WERI-Rb-1 (cell line): Measurements from ENCODE around the gene CTPS1.

Experiments
- DNase-seq: peaks from one replicate; pipeline ENCODE4 v3.0.0-alpha.2; 2020
- H3K27ac ChIP-seq: fragments of 250-450 bp; sonication (Bioruptor Pico); 2 replicates; pipeline ENCODE4 v1.5.1; 2020; ENCODE audit warnings: mild to moderate bottlenecking, moderate library complexity
- H3K27me3 ChIP-seq: fragments of 250-450 bp; sonication (Bioruptor Pico); 2 replicates; pipeline ENCODE4 v1.5.1; 2021; ENCODE audit warnings: mild to moderate bottlenecking, low read depth, moderate library complexity; ENCODE audit not compliant: insufficient read depth, severe bottlenecking
- H3K36me3 ChIP-seq: fragments of 250-450 bp; sonication (Bioruptor Pico); 2 replicates; pipeline ENCODE4 v1.5.1; 2020; ENCODE audit warnings: mild to moderate bottlenecking, moderate library complexity
- H3K4me3 ChIP-seq: 2 replicates; pipeline ENCODE4 v1.5.1; 2011; ENCODE audit warnings: low read depth, mild to moderate bottlenecking, control low read depth, low read length
- H3K9me3 ChIP-seq: fragments of 250-450 bp; sonication (Bioruptor Pico); 2 replicates; pipeline ENCODE4 v1.5.1; 2021; ENCODE audit warnings: mild to moderate bottlenecking, moderate library complexity; ENCODE audit not compliant: severe bottlenecking
- TF ChIP-seq, protein P1 (sequence below): IDR thresholded peaks from 2 replicates; pipeline ENCODE4 v1.5.1; 2011; ENCODE audit warnings: low read depth, mild to moderate bottlenecking, control low read depth, inconsistent platforms, low read length

The CTPS1 gene

DNA sequence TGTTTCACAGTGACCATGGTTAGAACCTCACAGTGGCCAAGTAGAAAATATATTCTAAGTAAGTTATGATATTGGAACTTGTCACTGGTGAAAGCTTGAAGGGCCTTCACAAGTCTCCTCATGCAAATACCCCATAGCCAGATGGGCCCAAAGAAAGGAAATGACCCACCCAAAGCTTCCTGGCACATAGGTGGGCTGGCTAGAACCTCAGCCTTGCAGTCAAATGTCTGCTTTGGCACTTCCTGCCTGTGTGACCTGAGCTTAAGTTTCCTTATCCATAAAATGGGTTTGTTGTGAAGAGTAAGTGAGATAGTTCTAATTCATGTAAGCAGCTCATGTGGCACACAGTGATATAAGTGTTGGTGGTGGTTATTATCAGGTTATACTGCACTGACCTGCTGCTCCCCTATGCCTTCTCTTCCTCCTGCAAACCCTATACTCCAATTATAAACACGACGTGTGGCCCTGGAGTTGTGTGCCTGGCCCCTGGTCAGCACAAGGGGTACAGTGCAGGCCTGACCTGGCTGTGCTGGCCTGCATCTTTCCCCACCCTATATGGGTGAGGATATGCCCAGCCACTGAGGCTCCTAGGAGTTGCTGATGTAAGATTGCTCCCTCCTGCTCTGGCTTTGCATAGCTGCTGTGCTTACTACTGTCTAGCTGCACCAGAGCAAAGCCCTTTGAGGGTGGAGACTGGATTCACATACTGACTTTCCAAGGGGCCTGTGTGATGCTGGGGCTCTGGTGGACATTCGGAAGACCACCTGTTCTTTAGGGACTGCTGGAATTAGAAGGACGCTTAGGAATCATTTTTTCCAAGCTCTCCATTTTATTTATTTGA, 46.7 kb downstream of the CTPS1 start:
- no peak overlapping the region for H3K4me3 ChIP-seq
- no peaks in the 10 kb centered on the region for H3K9me3 ChIP-seq
- H3K27ac ChIP-seq, result no peak overlapping the region
- peaks cover 49% of the 10 kb centered on the region for H3K36me3 ChIP-seq
- no peak for DNase-seq
- TF ChIP-seq, protein P1, sequence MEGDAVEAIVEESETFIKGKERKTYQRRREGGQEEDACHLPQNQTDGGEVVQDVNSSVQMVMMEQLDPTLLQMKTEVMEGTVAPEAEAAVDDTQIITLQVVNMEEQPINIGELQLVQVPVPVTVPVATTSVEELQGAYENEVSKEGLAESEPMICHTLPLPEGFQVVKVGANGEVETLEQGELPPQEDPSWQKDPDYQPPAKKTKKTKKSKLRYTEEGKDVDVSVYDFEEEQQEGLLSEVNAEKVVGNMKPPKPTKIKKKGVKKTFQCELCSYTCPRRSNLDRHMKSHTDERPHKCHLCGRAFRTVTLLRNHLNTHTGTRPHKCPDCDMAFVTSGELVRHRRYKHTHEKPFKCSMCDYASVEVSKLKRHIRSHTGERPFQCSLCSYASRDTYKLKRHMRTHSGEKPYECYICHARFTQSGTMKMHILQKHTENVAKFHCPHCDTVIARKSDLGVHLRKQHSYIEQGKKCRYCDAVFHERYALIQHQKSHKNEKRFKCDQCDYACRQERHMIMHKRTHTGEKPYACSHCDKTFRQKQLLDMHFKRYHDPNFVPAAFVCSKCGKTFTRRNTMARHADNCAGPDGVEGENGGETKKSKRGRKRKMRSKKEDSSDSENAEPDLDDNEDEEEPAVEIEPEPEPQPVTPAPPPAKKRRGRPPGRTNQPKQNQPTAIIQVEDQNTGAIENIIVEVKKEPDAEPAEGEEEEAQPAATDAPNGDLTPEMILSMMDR, result no peak
- H3K27me3 ChIP-seq, result no peaks in the 10 kb centered on the region

DNA sequence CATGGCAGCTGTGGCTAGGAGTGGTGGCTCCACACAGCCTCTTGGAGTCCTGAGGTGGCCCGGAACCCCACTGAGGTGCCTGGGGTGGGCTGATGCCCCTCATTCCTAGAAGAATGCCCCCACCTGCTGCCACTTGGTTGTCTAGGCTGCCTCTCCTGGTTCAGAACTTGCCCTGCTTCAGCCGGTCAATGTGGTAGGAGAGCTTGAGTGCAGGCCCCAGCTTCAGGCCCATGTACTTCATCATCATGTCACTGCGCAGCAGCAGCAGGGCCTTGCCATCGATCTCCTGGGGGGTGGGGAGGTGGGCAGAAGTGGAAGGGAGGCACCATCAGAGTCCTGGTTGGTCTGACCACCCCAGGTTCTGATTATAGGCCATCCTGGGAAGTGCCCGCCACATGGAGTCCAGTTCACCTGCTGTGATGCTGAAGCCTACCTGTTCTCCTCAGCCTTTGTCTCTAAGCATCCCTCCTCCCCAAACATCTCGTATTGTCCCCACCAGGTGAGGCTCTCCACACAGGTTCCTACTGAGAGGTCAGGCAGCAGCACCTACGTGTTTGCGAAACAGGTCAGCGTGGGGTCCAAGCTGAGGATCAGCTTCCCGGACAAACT, 48.6 kb downstream of the CTPS1 start:
- Histone ChIP-seq H3K36me3 (peaks cover 60% of the 10 kb centered on the region), H3K27ac (no peak overlapping the region)
- TF ChIP-seq, protein P1, result no peak

DNA sequence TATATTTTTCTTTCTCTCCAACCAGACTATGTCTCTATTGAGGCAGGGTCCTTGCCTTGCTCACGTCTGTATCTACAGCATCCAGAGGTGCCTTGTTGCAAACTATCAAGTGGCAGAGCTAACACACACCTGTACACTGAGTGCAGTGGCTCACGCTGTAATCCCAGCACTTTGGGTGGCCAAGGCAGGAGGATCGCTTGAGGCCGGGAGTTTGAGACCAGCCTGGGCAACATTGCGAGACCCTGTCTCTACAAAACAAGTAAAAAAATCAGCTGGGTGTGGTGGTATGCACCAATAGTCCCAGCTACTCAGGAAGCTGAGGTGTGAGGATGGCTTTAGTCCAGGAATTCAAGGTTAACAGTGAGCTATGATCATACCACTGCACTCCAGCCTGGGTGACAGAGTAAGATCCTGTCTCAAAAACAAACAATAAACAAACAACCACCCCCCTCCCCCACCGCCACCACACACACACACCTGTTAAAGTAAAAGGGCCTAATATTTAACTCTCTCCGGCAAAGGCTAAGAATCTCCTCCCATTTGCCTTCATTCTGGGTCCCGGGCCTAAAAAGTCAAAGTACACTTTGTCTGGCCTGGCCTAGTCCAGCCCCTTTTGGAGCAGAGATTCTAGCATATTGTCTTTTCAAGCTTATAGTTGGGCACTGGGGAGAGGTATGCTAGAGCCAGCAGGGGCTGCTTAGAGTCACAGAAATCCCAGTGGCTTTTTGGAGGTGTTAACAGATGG, 51.5 kb downstream of the CTPS1 start:
- Histone ChIP-seq H3K4me3 (no peak overlapping the region), H3K36me3 (peaks cover 81% of the 10 kb centered on the region), H3K27me3 (no peaks in the 10 kb centered on the region), H3K27ac (no peak overlapping the region), H3K9me3 (no peaks in the 10 kb centered on the region)
- no peak for DNase-seq
- TF ChIP-seq, protein P1, result no peak

More for the DNA sequence above, 48.6 kb downstream of the CTPS1 start:
- Histone ChIP-seq H3K4me3 (no peak overlapping the region), H3K9me3 (no peaks in the 10 kb centered on the region), H3K27me3 (no peaks in the 10 kb centered on the region)
- no peak for DNase-seq

DNA sequence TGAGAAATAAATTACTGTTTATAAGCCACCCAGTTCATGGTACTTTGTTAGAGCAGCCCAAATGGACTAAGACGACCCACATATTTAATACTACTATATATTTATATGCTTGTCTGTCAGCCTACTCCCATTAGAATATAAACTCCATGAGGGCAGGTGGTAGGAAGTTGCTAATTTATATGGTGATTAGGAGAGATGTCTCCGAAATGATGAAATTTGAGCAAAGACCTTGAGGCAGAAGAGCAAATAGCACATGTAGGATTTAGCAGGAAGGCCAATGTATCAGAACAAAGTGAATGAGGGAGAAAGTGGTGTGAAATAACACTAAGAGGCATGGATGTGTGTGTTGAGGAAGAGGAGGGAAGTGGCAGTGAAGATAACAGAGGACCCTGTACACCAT, 52.7 kb downstream of the CTPS1 start:
- Histone ChIP-seq H3K27ac (no peak overlapping the region), H3K9me3 (no peaks in the 10 kb centered on the region), H3K36me3 (peaks cover 82% of the 10 kb centered on the region), H3K27me3 (no peaks in the 10 kb centered on the region), H3K4me3 (no peak overlapping the region)
- TF ChIP-seq, protein P1, result no peak
- DNase-seq, result no peak

DNA sequence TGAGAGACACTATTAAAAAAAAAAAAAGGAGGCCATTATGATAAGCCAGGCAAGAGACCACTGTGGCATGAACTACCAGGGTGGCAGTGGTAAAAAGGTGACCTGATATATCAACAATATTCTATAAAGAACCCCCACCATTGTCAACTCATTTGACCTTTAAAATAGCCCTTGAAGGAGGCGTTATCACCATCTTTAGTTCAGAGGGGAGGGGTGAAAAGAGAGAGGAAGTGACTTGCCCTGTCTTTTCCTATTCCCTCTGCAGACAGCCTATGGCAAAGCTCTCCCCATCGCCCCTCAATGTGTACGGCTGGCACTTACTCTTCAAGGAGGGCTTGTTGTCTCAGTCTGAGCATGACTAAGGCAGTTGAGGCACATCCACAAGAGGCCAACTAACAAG, 53.8 kb downstream of the CTPS1 start:
- TF ChIP-seq, protein P1, result no peak
- Histone ChIP-seq H3K9me3 (no peaks in the 10 kb centered on the region), H3K4me3 (no peak overlapping the region), H3K27me3 (no peaks in the 10 kb centered on the region), H3K36me3 (peaks cover 82% of the 10 kb centered on the region), H3K27ac (no peak overlapping the region)
- no peak for DNase-seq
